ENCODE data around the gene SLC29A3. TPM values are rescaled to one million over a fixed set of nuclear protein-coding genes. Genes with fewer than 3 reads are reported as not detected.

The SLC29A3 gene
- total and polyA plus RNA-seq, 2 experiments from 2014 or later = 10.3 to 12.3 TPM

DNA sequence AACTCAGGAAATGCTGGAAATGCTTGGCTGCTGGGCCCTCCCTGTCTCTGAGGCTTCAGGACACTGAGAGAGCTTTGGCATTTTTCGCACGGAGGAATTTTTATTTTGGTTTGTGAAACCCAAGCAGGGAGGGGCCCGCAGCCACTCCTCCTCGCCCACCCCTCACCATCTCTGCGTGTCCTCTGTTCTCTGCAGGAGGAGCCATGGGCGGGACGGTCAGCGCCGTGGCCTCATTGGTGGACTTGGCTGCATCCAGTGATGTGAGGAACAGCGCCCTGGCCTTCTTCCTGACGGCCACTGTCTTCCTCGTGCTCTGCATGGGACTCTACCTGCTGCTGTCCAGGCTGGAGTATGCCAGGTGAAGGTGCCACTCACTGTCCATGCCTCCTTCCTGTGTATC, 36.8 kb downstream of the SLC29A3 start:
- no peaks in the 10 kb centered on the region for H3K9me2 ChIP-seq (ENCODE audit: insufficient read depth)
- no peaks in the 10 kb centered on the region for H3F3A ChIP-seq (replicated peaks; ENCODE audit: low read depth)
- H3K36me3 ChIP-seq (ENCODE audit: insufficient read depth) = no peaks in the 10 kb centered on the region; the same call in 1 of the 2 replicates
- no peaks in the 10 kb centered on the region for H3K9me3 Mint-ChIP-seq
- no peaks in the 10 kb centered on the region for H3K79me2 ChIP-seq (replicated peaks; ENCODE audit: insufficient read depth)
- no peaks in the 10 kb centered on the region for H4K20me1 ChIP-seq (replicated peaks; ENCODE audit: insufficient read depth)
- peaks cover 10% of the 10 kb centered on the region; the same call in 2 of the 3 replicates for H3K36me3 Mint-ChIP-seq (ENCODE audit: low read depth)
- TF ChIP-seq STAT1 (IDR thresholded peaks at IDR 0.05; ENCODE audit: unreplicated experiment) (no peak), JUNB (IDR thresholded peaks at IDR 0.05; ENCODE audit: unreplicated experiment) (no peak), ZNF114 (CRISPR knock-in tag; IDR thresholded peaks at IDR 0.05) (no peak), NANOG (IDR thresholded peaks at IDR 0.05; ENCODE audit: borderline replicate concordance) (no peak), EZH2phosphoT487 (IDR thresholded peaks at IDR 0.05; ENCODE audit: unreplicated experiment) (no peak), POLR2AphosphoS5 (IDR thresholded peaks at IDR 0.05; ENCODE audit: low read depth) (no peak), ZNF331 (CRISPR knock-in tag; IDR thresholded peaks at IDR 0.05; ENCODE audit: low read depth) (no peak), EZH2 (IDR thresholded peaks at IDR 0.05; ENCODE audit: low read depth, unreplicated experiment) (no peak), CREB1 (CRISPR knock-in tag; IDR thresholded peaks at IDR 0.05; ENCODE audit: low read depth) (no peak)
- TF ChIP-seq, protein P1, sequence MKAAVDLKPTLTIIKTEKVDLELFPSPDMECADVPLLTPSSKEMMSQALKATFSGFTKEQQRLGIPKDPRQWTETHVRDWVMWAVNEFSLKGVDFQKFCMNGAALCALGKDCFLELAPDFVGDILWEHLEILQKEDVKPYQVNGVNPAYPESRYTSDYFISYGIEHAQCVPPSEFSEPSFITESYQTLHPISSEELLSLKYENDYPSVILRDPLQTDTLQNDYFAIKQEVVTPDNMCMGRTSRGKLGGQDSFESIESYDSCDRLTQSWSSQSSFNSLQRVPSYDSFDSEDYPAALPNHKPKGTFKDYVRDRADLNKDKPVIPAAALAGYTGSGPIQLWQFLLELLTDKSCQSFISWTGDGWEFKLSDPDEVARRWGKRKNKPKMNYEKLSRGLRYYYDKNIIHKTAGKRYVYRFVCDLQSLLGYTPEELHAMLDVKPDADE (IDR thresholded peaks at IDR 0.05) = no peak
- TF ChIP-seq, protein P2, sequence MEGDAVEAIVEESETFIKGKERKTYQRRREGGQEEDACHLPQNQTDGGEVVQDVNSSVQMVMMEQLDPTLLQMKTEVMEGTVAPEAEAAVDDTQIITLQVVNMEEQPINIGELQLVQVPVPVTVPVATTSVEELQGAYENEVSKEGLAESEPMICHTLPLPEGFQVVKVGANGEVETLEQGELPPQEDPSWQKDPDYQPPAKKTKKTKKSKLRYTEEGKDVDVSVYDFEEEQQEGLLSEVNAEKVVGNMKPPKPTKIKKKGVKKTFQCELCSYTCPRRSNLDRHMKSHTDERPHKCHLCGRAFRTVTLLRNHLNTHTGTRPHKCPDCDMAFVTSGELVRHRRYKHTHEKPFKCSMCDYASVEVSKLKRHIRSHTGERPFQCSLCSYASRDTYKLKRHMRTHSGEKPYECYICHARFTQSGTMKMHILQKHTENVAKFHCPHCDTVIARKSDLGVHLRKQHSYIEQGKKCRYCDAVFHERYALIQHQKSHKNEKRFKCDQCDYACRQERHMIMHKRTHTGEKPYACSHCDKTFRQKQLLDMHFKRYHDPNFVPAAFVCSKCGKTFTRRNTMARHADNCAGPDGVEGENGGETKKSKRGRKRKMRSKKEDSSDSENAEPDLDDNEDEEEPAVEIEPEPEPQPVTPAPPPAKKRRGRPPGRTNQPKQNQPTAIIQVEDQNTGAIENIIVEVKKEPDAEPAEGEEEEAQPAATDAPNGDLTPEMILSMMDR (conservative IDR thresholded peaks at IDR 0.05; ENCODE audit: low read depth in 2 of 2) = no peak
- TF ChIP-seq, protein P3, sequence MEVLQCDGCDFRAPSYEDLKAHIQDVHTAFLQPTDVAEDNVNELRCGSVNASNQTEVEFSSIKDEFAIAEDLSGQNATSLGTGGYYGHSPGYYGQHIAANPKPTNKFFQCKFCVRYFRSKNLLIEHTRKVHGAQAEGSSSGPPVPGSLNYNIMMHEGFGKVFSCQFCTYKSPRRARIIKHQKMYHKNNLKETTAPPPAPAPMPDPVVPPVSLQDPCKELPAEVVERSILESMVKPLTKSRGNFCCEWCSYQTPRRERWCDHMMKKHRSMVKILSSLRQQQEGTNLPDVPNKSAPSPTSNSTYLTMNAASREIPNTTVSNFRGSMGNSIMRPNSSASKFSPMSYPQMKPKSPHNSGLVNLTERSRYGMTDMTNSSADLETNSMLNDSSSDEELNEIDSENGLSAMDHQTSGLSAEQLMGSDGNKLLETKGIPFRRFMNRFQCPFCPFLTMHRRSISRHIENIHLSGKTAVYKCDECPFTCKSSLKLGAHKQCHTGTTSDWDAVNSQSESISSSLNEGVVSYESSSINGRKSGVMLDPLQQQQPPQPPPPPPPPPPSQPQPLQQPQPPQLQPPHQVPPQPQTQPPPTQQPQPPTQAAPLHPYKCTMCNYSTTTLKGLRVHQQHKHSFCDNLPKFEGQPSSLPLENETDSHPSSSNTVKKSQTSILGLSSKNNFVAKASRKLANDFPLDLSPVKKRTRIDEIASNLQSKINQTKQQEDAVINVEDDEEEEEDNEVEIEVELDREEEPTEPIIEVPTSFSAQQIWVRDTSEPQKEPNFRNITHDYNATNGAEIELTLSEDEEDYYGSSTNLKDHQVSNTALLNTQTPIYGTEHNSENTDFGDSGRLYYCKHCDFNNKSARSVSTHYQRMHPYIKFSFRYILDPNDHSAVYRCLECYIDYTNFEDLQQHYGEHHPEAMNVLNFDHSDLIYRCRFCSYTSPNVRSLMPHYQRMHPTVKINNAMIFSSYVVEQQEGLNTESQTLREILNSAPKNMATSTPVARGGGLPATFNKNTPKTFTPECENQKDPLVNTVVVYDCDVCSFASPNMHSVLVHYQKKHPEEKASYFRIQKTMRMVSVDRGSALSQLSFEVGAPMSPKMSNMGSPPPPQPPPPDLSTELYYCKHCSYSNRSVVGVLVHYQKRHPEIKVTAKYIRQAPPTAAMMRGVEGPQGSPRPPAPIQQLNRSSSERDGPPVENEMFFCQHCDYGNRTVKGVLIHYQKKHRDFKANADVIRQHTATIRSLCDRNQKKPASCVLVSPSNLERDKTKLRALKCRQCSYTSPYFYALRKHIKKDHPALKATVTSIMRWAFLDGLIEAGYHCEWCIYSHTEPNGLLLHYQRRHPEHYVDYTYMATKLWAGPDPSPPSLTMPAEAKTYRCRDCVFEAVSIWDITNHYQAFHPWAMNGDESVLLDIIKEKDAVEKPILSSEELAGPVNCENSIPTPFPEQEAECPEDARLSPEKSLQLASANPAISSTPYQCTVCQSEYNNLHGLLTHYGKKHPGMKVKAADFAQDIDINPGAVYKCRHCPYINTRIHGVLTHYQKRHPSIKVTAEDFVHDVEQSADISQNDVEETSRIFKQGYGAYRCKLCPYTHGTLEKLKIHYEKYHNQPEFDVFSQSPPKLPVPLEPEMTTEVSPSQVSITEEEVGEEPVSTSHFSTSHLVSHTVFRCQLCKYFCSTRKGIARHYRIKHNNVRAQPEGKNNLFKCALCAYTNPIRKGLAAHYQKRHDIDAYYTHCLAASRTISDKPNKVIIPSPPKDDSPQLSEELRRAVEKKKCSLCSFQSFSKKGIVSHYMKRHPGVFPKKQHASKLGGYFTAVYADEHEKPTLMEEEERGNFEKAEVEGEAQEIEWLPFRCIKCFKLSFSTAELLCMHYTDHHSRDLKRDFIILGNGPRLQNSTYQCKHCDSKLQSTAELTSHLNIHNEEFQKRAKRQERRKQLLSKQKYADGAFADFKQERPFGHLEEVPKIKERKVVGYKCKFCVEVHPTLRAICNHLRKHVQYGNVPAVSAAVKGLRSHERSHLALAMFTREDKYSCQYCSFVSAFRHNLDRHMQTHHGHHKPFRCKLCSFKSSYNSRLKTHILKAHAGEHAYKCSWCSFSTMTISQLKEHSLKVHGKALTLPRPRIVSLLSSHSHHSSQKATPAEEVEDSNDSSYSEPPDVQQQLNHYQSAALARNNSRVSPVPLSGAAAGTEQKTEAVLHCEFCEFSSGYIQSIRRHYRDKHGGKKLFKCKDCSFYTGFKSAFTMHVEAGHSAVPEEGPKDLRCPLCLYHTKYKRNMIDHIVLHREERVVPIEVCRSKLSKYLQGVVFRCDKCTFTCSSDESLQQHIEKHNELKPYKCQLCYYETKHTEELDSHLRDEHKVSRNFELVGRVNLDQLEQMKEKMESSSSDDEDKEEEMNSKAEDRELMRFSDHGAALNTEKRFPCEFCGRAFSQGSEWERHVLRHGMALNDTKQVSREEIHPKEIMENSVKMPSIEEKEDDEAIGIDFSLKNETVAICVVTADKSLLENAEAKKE (CRISPR knock-in tag; IDR thresholded peaks at IDR 0.05) = no peak
- TF ChIP-seq, protein P4, sequence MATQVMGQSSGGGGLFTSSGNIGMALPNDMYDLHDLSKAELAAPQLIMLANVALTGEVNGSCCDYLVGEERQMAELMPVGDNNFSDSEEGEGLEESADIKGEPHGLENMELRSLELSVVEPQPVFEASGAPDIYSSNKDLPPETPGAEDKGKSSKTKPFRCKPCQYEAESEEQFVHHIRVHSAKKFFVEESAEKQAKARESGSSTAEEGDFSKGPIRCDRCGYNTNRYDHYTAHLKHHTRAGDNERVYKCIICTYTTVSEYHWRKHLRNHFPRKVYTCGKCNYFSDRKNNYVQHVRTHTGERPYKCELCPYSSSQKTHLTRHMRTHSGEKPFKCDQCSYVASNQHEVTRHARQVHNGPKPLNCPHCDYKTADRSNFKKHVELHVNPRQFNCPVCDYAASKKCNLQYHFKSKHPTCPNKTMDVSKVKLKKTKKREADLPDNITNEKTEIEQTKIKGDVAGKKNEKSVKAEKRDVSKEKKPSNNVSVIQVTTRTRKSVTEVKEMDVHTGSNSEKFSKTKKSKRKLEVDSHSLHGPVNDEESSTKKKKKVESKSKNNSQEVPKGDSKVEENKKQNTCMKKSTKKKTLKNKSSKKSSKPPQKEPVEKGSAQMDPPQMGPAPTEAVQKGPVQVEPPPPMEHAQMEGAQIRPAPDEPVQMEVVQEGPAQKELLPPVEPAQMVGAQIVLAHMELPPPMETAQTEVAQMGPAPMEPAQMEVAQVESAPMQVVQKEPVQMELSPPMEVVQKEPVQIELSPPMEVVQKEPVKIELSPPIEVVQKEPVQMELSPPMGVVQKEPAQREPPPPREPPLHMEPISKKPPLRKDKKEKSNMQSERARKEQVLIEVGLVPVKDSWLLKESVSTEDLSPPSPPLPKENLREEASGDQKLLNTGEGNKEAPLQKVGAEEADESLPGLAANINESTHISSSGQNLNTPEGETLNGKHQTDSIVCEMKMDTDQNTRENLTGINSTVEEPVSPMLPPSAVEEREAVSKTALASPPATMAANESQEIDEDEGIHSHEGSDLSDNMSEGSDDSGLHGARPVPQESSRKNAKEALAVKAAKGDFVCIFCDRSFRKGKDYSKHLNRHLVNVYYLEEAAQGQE (IDR thresholded peaks at IDR 0.05; ENCODE audit: unreplicated experiment) = no peak
- H3K4me1 ChIP-seq (ENCODE audit: insufficient read depth) = no peaks in the 10 kb centered on the region
- H3K4me2 ChIP-seq = no peak overlapping the region
- H3K4me1 Mint-ChIP-seq = peaks cover 4% of the 10 kb centered on the region
- H3K4me3 ChIP-seq = no peak overlapping the region
- H3K27ac ChIP-seq (ENCODE audit: low read depth) = no peak overlapping the region
- ATAC-seq (no peak), DNase-seq (ENCODE audit: low spot score) (no peak)
- H3K27me3 ChIP-seq (ENCODE audit: insufficient read depth) = no peaks in the 10 kb centered on the region
- no peak overlapping the region for H3K4me3 Mint-ChIP-seq
- H2AFZ ChIP-seq = no peak overlapping the region
- peaks cover 3% of the 10 kb centered on the region for H3K27me3 Mint-ChIP-seq (ENCODE audit: insufficient read depth, low read depth, poor library complexity)
- no peak overlapping the region for H3K27ac Mint-ChIP-seq

Measured in GM23338 (cell line).